ENCODE results near the gene SPECC1.

SPECC1 gene

DNA sequence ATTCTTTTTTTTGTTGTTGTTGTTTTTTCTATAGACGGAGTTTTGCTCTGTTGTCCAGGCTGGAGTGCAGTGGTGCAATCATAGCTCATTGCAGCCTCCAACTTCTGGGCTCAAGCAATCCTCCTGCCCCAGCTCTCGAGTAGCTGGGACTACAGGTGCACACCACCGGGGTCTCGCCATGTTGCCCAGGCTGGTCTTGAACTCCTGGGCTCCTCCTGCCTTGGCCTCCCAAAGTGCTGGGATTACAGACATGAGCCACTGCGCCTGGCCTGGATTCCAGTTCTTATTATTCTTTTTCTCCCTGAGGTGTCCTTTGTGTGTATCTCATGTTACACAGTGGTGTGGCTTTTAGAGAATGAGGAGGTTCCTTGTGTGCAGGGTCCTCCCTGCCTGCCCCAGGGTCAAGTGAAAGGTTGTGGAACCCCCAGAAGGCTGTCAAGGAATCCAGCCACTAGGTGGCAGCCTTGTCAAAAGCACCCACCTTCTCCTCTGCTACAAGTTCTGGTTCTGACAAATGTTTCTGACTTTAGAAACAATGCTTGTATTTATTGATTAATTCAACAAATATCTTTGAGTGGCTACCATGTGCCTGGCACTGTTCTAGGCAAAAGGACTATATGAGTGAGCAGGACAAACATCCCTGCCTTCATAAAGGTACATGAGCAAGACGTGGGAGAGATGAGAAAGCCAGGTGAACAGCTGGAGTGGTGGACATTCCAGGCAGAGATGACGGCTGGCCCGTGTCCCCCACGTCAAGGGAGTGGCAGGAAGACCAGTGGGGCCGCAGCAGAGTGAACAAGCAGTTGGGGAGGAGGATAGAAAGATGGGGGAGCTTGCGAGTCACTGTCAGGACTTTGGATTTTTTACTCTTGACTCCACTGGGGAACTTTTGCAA is 112.4 kb downstream of the SPECC1 start:
- no peaks in the 10 kb centered on the region for H3K9me3 ChIP-seq (ENCODE audit: control insufficient read depth, insufficient read depth, low read length)
- no peaks in the 10 kb centered on the region for H3F3A ChIP-seq (ENCODE audit: control insufficient read depth, insufficient read depth)
- H3K4me1 ChIP-seq (ENCODE audit: control insufficient read depth, low read length): no peaks in the 10 kb centered on the region
- H4K20me1 ChIP-seq (ENCODE audit: control insufficient read depth, insufficient read depth, low read depth, low read length): no peaks in the 10 kb centered on the region
- no peaks in the 10 kb centered on the region for H3K36me3 ChIP-seq (ENCODE audit: control insufficient read depth, low read length)
- TF ChIP-seq, protein P1, sequence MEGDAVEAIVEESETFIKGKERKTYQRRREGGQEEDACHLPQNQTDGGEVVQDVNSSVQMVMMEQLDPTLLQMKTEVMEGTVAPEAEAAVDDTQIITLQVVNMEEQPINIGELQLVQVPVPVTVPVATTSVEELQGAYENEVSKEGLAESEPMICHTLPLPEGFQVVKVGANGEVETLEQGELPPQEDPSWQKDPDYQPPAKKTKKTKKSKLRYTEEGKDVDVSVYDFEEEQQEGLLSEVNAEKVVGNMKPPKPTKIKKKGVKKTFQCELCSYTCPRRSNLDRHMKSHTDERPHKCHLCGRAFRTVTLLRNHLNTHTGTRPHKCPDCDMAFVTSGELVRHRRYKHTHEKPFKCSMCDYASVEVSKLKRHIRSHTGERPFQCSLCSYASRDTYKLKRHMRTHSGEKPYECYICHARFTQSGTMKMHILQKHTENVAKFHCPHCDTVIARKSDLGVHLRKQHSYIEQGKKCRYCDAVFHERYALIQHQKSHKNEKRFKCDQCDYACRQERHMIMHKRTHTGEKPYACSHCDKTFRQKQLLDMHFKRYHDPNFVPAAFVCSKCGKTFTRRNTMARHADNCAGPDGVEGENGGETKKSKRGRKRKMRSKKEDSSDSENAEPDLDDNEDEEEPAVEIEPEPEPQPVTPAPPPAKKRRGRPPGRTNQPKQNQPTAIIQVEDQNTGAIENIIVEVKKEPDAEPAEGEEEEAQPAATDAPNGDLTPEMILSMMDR (IDR thresholded peaks at IDR 0.05; ENCODE audit: low read depth, low read length, poor library complexity, severe bottlenecking): peak; percentile 90
- no peak for TF ChIP-seq EZH2phosphoT487 (IDR thresholded peaks at IDR 0.05; ENCODE audit: borderline replicate concordance, low read length)
- no peaks in the 10 kb centered on the region for H3K9me2 ChIP-seq (replicated peaks; ENCODE audit: control insufficient read depth, low read length)
- H3K4me3 ChIP-seq (ENCODE audit: low read length): no peak overlapping the region
- H3K4me2 ChIP-seq (ENCODE audit: low read length): no peak overlapping the region
- no peaks in the 10 kb centered on the region for H3K79me2 ChIP-seq (ENCODE audit: control insufficient read depth, low read length)
- peaks cover 2% of the 10 kb centered on the region; the same call in 1 of the 2 replicates for H3K27me3 ChIP-seq (ENCODE audit: control insufficient read depth, low read length)
- no peak overlapping the region for H3K27ac ChIP-seq (ENCODE audit: low read depth, low read length)

DNA sequence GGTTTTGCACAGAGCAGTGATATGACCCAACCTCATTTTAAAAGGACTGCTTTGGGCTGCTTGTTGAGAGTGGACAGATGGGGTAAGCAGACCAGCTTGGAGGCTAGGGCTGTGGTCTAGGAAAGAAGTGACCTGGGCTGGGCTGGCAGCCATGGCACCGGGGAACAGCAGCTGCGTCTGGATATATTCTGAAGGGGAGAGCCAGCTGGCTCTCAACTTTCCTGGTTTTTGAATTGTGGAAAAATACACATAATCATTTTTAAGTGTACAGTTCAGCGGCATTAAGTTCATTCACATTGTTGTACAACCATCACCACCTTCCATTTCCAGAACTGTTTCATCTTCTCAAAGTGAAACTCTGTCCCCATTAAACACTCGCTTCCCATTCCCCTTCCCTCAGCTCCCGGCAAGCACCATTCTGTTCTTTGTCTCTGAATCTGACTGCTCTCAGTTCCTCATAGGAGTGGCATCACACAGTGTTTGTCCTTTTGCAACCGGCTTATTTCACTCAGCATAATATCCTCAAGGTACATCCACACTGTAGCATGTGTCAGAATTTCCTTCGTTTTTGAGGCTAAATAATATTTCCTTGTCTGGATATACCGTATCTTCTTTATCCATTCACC is 113.2 kb downstream of the SPECC1 start:
- no peak overlapping the region for H3K4me3 ChIP-seq (ENCODE audit: low read length)
- H3K27ac ChIP-seq (ENCODE audit: low read depth, low read length): no peak overlapping the region

DNA sequence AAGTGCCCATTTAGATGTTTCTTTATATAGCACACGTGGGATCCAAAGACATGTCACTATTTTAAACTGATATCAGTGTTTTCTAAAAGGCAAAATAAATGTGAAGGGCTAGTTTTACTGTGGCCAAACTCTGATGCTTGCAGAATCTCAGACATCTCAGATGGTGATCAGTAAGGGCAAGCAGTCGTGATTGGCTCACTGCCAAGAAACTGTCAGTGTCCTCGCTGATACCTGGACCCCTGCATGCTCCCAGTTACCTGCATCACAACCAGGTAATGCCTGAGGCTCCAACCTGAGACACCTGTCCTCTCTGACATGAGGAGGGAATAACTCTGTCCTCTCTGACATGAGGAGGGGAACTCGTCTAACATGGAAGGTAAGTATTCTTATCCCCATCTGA is 114.0 kb downstream of the SPECC1 start:
- no peaks in the 10 kb centered on the region for H4K20me1 ChIP-seq (ENCODE audit: control insufficient read depth, insufficient read depth, low read depth, low read length)
- H3K9me3 ChIP-seq (ENCODE audit: control insufficient read depth, insufficient read depth, low read length): no peaks in the 10 kb centered on the region
- H3K4me3 ChIP-seq (ENCODE audit: low read length): no peak overlapping the region
- no peak for TF ChIP-seq EZH2phosphoT487 (IDR thresholded peaks at IDR 0.05; ENCODE audit: borderline replicate concordance, low read length)
- TF ChIP-seq, protein P1 (IDR thresholded peaks at IDR 0.05; ENCODE audit: low read depth, low read length, poor library complexity, severe bottlenecking): no peak
- H3K79me2 ChIP-seq (ENCODE audit: control insufficient read depth, low read length): no peaks in the 10 kb centered on the region
- H3F3A ChIP-seq (ENCODE audit: control insufficient read depth, insufficient read depth): no peaks in the 10 kb centered on the region
- H3K9me2 ChIP-seq (replicated peaks; ENCODE audit: control insufficient read depth, low read length): no peaks in the 10 kb centered on the region
- no peaks in the 10 kb centered on the region for H3K4me1 ChIP-seq (ENCODE audit: control insufficient read depth, low read length)
- H3K27me3 ChIP-seq (ENCODE audit: control insufficient read depth, low read length): peaks cover 5% of the 10 kb centered on the region; the same call in 1 of the 2 replicates
- H3K27ac ChIP-seq (ENCODE audit: low read depth, low read length): no peak overlapping the region
- H3K36me3 ChIP-seq (ENCODE audit: control insufficient read depth, low read length): no peaks in the 10 kb centered on the region
- no peak overlapping the region for H3K4me2 ChIP-seq (ENCODE audit: low read length)

More for the DNA sequence above, 113.2 kb downstream of the SPECC1 start:
- Histone ChIP-seq H3F3A (ENCODE audit: control insufficient read depth, insufficient read depth) (no peaks in the 10 kb centered on the region), H3K79me2 (ENCODE audit: control insufficient read depth, low read length) (no peaks in the 10 kb centered on the region), H3K4me1 (ENCODE audit: control insufficient read depth, low read length) (no peaks in the 10 kb centered on the region), H3K27me3 (ENCODE audit: control insufficient read depth, low read length) (peaks cover 5% of the 10 kb centered on the region; the same call in 1 of the 2 replicates), H3K9me2 (replicated peaks; ENCODE audit: control insufficient read depth, low read length) (no peaks in the 10 kb centered on the region), H3K9me3 (ENCODE audit: control insufficient read depth, insufficient read depth, low read length) (no peaks in the 10 kb centered on the region), H3K4me2 (ENCODE audit: low read length) (no peak overlapping the region), H3K36me3 (ENCODE audit: control insufficient read depth, low read length) (no peaks in the 10 kb centered on the region), H4K20me1 (ENCODE audit: control insufficient read depth, insufficient read depth, low read depth, low read length) (no peaks in the 10 kb centered on the region)
- TF ChIP-seq, protein P1 (IDR thresholded peaks at IDR 0.05; ENCODE audit: low read depth, low read length, poor library complexity, severe bottlenecking): no peak
- no peak for TF ChIP-seq EZH2phosphoT487 (IDR thresholded peaks at IDR 0.05; ENCODE audit: borderline replicate concordance, low read length)
